Thoracic aorta (tissue), 2 donors: ENCODE results near the gene CPA1. TPM values are rescaled to one million over a fixed set of nuclear protein-coding genes. Genes with fewer than 3 reads are reported as not detected.
A peak's percentile ranks its signal among the peaks of the same experiment; 100 is the strongest.

Experiments
- ATAC-seq: fragments of 150-250 bp; one replicate; pipeline ENCODE4 v1.8.0; 2017; ENCODE audit warnings: low read depth; ENCODE audit not compliant: insufficient number of reproducible peaks, low FRiP score
- DNase-seq: peaks from one replicate; pipeline ENCODE4 v3.0.0-alpha.2; 2020; ENCODE audit warnings: low spot score
- H3K27ac ChIP-seq, 2 donors: fragments of 200-600 bp; sonication (generic); 1 replicate in 1 of 2; 2 replicates in 1 of 2; pipeline ENCODE4 v1.5.1; 2016; ENCODE audit warnings: mild to moderate bottlenecking in 2 of 2, moderate library complexity in 2 of 2
- H3K27me3 ChIP-seq: fragments of 200-600 bp; sonication (generic); replicated peaks from 2 replicates; pipeline ENCODE4 v1.6.0; 2016; ENCODE audit warnings: mild to moderate bottlenecking; ENCODE audit not compliant: insufficient read depth
- H3K36me3 ChIP-seq: fragments of 200-600 bp; sonication (generic); one replicate; pipeline ENCODE4 v1.5.1; 2016
- H3K4me1 ChIP-seq, 2 donors: fragments of 200-600 bp; sonication (generic); 1 replicate in 1 of 2; 2 replicates in 1 of 2; pipeline versions ENCODE4 v1.5.1 to v1.6.0; 2016; ENCODE audit warnings: low read depth in 2 of 2, mild to moderate bottlenecking in 1 of 2; ENCODE audit not compliant: control insufficient read depth in 1 of 2
- H3K4me3 ChIP-seq: fragments of 200-600 bp; sonication (generic); 2 replicates; pipeline ENCODE4 v1.5.1; 2016; ENCODE audit warnings: mild to moderate bottlenecking
- H3K9me3 ChIP-seq: fragments of 200-600 bp; sonication (generic); 2 replicates; pipeline ENCODE4 v1.5.1; 2016
- CTCF ChIP-seq: fragments of 200-600 bp; sonication (generic); IDR thresholded peaks from one replicate; pipeline ENCODE4 v1.5.1; 2019; ENCODE audit warnings: antibody characterized with exemption
- total RNA-seq, 2 donors: library from RNA; depleted of rRNA; stranded (reverse); fragments of >200 nt; gene quantifications; one replicate each; pipeline versions ENCODE4 v1.1.0 to v1.2.3, GENCODE V29; 2016

CPA1 gene
- total RNA-seq, 2 donors from 2014 or later = 1.8 to 4.1 TPM

GRCh38 chr7:130387306-130387627 is 7.0 kb downstream of the CPA1 start:
- Histone ChIP-seq H3K36me3 (no peaks in the 10 kb centered on the region), H3K9me3 (no peaks in the 10 kb centered on the region), H3K27ac (no peak overlapping the region), H3K27me3 (no peaks in the 10 kb centered on the region), H3K4me1 (peaks cover 0 to 7% of the 10 kb centered on the region in 2 donors), H3K4me3 (no peak overlapping the region)
- ATAC-seq = no peak
- no peak for DNase-seq
- TF ChIP-seq CTCF = no peak

GRCh38 chr7:130387628-130388403 is 7.5 kb downstream of the CPA1 start:
- no peaks in the 10 kb centered on the region for H3K36me3 ChIP-seq
- DNase-seq (no peak), ATAC-seq (no peak)

DNA sequence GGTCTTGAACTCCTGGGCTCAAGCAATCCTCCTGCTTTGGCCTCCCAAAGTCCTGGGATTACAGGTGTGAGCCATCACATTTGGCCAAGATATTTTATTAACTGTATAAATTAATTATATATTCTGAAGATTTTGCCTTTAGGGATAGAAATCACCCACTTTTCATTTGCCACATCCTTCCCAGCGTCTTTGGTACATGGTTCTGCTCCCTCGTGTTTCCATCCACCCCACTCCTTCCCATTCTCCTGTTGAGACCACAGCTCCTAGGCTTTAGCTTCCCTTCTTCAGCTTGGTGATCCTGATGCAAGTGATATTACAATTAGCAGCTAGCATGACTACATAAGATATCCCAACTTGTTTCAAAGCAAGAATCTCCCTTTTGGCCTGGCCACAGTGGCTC is 8.4 kb downstream of the CPA1 start:
- no peak overlapping the region for H3K4me3 ChIP-seq
- peaks cover 4 to 14% of the 10 kb centered on the region in 2 donors for H3K4me1 ChIP-seq
- no peaks in the 10 kb centered on the region for H3K9me3 ChIP-seq
- DNase-seq (no peak), ATAC-seq (no peak)
- no peak for TF ChIP-seq CTCF
- H3K27ac ChIP-seq = no peak overlapping the region
- no peaks in the 10 kb centered on the region for H3K36me3 ChIP-seq
- H3K27me3 ChIP-seq = no peaks in the 10 kb centered on the region

More at GRCh38 chr7:130387628-130388403, 7.5 kb downstream of the CPA1 start:
- no peak overlapping the region for H3K27ac ChIP-seq
- no peaks in the 10 kb centered on the region for H3K27me3 ChIP-seq
- no peak overlapping the region for H3K4me3 ChIP-seq
- no peak for TF ChIP-seq CTCF
- no peaks in the 10 kb centered on the region for H3K9me3 ChIP-seq
- H3K4me1 ChIP-seq = peaks cover 2 to 12% of the 10 kb centered on the region in 2 donors

DNA sequence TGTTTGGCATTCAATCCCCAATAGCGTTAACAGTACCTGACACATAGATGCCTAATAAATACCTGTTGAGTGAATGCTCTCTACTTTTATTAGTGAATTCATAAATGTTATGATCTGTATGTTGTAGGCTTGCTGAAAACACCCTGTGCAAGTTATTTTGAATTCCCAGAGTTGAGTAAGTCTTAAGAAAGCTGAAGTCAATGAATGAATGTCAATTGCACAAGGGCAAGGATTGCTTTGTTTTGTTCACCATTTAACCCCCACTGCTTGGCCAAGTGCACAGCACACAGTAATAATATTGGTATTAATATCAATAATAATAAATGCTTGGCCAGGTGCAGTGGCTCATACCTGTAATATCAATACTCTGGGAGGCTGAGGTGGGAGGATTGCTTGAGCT is 10.2 kb downstream of the CPA1 start:
- no peaks in the 10 kb centered on the region for H3K9me3 ChIP-seq
- TF ChIP-seq CTCF = no peak
- no peak for DNase-seq
- peaks cover 4 to 14% of the 10 kb centered on the region in 2 donors for H3K4me1 ChIP-seq
- H3K36me3 ChIP-seq = no peaks in the 10 kb centered on the region
- H3K27me3 ChIP-seq = no peaks in the 10 kb centered on the region
- ATAC-seq = no peak
- no peak overlapping the region for H3K27ac ChIP-seq
- no peak overlapping the region for H3K4me3 ChIP-seq

GRCh38 chr7:130393101-130393561 is 12.8 kb downstream of the CPA1 start:
- Histone ChIP-seq H3K4me3 (no peak overlapping the region), H3K4me1 (peaks cover 4 to 37% of the 10 kb centered on the region in 2 donors), H3K36me3 (no peaks in the 10 kb centered on the region), H3K9me3 (no peaks in the 10 kb centered on the region), H3K27me3 (no peaks in the 10 kb centered on the region), H3K27ac (peak overlapping the region in 1 of 2 donors; percentile 54)
- DNase-seq = no peak
- ATAC-seq = no peak
- no peak for TF ChIP-seq CTCF
